ENCODE results near the gene MOB3A.
"Not testable (repeated sequence)": the region's sequence is repeated elsewhere in the genome, so short reads cannot be mapped to it uniquely, and the experiment has no call there.

DNA sequence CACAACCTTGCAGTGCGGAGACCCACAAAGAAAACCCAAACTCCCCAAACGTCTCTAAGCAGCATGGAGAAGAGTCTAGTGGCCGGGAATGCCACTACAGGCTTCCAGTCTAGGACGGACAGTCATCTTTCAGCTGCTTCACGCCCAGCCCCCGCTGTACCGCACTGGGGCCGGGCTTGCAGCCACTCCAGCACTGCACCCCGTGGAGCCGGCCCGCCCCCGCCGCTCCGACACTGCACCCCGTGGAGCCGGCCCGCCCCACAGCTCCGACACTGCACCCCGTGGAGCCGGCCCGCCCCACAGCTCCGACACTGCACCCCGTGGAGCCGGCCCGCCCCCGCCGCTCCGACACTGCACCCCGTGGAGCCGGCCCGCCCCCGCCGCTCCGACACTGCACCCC is 32.1 kb upstream of the MOB3A start:
- TF ChIP-seq, protein P1, sequence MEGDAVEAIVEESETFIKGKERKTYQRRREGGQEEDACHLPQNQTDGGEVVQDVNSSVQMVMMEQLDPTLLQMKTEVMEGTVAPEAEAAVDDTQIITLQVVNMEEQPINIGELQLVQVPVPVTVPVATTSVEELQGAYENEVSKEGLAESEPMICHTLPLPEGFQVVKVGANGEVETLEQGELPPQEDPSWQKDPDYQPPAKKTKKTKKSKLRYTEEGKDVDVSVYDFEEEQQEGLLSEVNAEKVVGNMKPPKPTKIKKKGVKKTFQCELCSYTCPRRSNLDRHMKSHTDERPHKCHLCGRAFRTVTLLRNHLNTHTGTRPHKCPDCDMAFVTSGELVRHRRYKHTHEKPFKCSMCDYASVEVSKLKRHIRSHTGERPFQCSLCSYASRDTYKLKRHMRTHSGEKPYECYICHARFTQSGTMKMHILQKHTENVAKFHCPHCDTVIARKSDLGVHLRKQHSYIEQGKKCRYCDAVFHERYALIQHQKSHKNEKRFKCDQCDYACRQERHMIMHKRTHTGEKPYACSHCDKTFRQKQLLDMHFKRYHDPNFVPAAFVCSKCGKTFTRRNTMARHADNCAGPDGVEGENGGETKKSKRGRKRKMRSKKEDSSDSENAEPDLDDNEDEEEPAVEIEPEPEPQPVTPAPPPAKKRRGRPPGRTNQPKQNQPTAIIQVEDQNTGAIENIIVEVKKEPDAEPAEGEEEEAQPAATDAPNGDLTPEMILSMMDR (IDR thresholded peaks at IDR 0.05; ENCODE audit: low read length), result not testable (repeated sequence)
- not testable (repeated sequence) for TF ChIP-seq EZH2phosphoT487 (IDR thresholded peaks at IDR 0.05; ENCODE audit: low read length); EZH2 (optimal IDR thresholded peaks at IDR 0.05; ENCODE audit: low read depth, low read length)
